Neuronal stem cell (in vitro differentiated cells): ENCODE data around the gene CLIC5.

Experiments used
- DNase-seq: peaks from one replicate; pipeline ENCODE4 v3.0.0-alpha.2; 2013; ENCODE audit warnings: low spot score
- H2AFZ ChIP-seq: one replicate; pipeline ENCODE4 v1.6.1; 2013; ENCODE audit warnings: mild to moderate bottlenecking, low read length, inconsistent platforms
- H2AK5ac ChIP-seq: 2 replicates; pipeline ENCODE4 v1.6.1; 2013; ENCODE audit warnings: low read depth, mild to moderate bottlenecking, inconsistent platforms, low read length, moderate library complexity, mixed read lengths
- H2BK120ac ChIP-seq: 2 replicates; pipeline ENCODE4 v1.6.1; 2013; ENCODE audit warnings: low read depth, mild to moderate bottlenecking, inconsistent platforms, low read length, moderate library complexity, mixed read lengths
- H2BK12ac ChIP-seq: one replicate; pipeline ENCODE4 v1.6.1; 2013; ENCODE audit warnings: low read length, inconsistent platforms
- H2BK15ac ChIP-seq: 2 replicates; pipeline ENCODE4 v1.6.1; 2013; ENCODE audit warnings: mild to moderate bottlenecking, low read length, inconsistent platforms, mixed read lengths
- H2BK5ac ChIP-seq: one replicate; pipeline ENCODE4 v1.6.1; 2013; ENCODE audit warnings: inconsistent platforms, mild to moderate bottlenecking, low read length, moderate library complexity
- H3K14ac ChIP-seq: one replicate; pipeline ENCODE4 v1.6.1; 2013; ENCODE audit warnings: low read length, inconsistent platforms
- H3K18ac ChIP-seq: 2 replicates; pipeline ENCODE4 v1.6.1; 2013; ENCODE audit warnings: low read length, inconsistent platforms
- H3K23ac ChIP-seq: 2 replicates; pipeline ENCODE4 v1.6.1; 2013; ENCODE audit warnings: low read depth, mild to moderate bottlenecking, mixed read lengths, low read length, inconsistent platforms; ENCODE audit not compliant: poor library complexity
- H3K27ac ChIP-seq: replicated peaks from 3 replicates; pipeline ENCODE4 v1.5.1; 2013; ENCODE audit warnings: low read length, inconsistent platforms
- H3K27me3 ChIP-seq, 3 experiments: 2 replicates each; pipeline ENCODE4 v1.6.1; 2013; ENCODE audit warnings: low read length in 3 of 3, mild to moderate bottlenecking in 2 of 3, inconsistent platforms in 1 of 3, low read depth in 1 of 3, mixed read lengths in 1 of 3, moderate library complexity in 1 of 3; ENCODE audit not compliant: control insufficient read depth in 3 of 3, insufficient read depth in 3 of 3
- H3K36me3 ChIP-seq, 2 donors: replicated peaks in 1 of 2; 2 replicates each; pipeline ENCODE4 v1.6.1; 2013; ENCODE audit warnings: low read length in 2 of 2; ENCODE audit not compliant: control insufficient read depth in 2 of 2, insufficient read depth in 2 of 2
- H3K4ac ChIP-seq: 2 replicates; pipeline ENCODE4 v1.6.1; 2013; ENCODE audit warnings: inconsistent platforms, mild to moderate bottlenecking, low read length, moderate library complexity
- H3K4me1 ChIP-seq, 2 donors: 1 replicate in 1 of 2; 2 replicates in 1 of 2; pipeline ENCODE4 v1.6.1; 2013; ENCODE audit warnings: low read length in 2 of 2, low read depth in 1 of 2; ENCODE audit not compliant: control insufficient read depth in 2 of 2, insufficient read depth in 1 of 2
- H3K4me2 ChIP-seq: one replicate; pipeline ENCODE4 v1.6.1; 2013; ENCODE audit warnings: mild to moderate bottlenecking, low read length, inconsistent platforms; ENCODE audit not compliant: insufficient read depth, poor library complexity, severe bottlenecking
- H3K4me3 ChIP-seq, 2 donors: 2 replicates each; pipeline ENCODE4 v1.5.1; 2013; ENCODE audit warnings: low read length in 2 of 2, mild to moderate bottlenecking in 2 of 2, inconsistent platforms in 1 of 2, moderate library complexity in 1 of 2
- H3K79me1 ChIP-seq: one replicate; pipeline ENCODE4 v1.6.1; 2013; ENCODE audit warnings: low read depth, mild to moderate bottlenecking, inconsistent platforms, low read length, moderate library complexity
- H3K9ac ChIP-seq: one replicate; pipeline ENCODE4 v1.6.1; 2013; ENCODE audit warnings: mild to moderate bottlenecking, low read depth, low read length, inconsistent platforms; ENCODE audit not compliant: poor library complexity
- H3K9me3 ChIP-seq, 2 donors: replicated peaks in 1 of 2; 2 replicates each; pipeline versions ENCODE3 to v1.6.1; 2013; ENCODE audit warnings: low read length in 2 of 2, mild to moderate bottlenecking in 2 of 2, inconsistent platforms in 1 of 2, low read depth in 1 of 2, mixed read lengths in 1 of 2, moderate library complexity in 1 of 2; ENCODE audit not compliant: control insufficient read depth in 2 of 2, insufficient read depth in 1 of 2
- H4K8ac ChIP-seq: one replicate; pipeline ENCODE4 v1.6.1; 2013; ENCODE audit warnings: low read depth, mild to moderate bottlenecking, inconsistent platforms, low read length, moderate library complexity
- H4K91ac ChIP-seq: one replicate; pipeline ENCODE4 v1.6.1; 2013; ENCODE audit warnings: low read length, low read depth, mild to moderate bottlenecking, inconsistent platforms; ENCODE audit not compliant: poor library complexity
- WGBS, 2 donors: extraction: QIAGEN DNeasy Blood & Tissue Kit; methylation state at CpG; one replicate each; pipeline ENCODE4 v1.1.7; 2013; ENCODE audit warnings: missing lambda C conversion rate in 2 of 2, mixed read lengths in 1 of 2; ENCODE audit not compliant: insufficient read length in 2 of 2, insufficient replicate concordance in 1 of 2; ENCODE audit errors: extremely low coverage in 2 of 2; 5-methylcytosine and 5-hydroxymethylcytosine counted together

The CLIC5 gene

GRCh38 chr6:46042355-46042999 lies 26.8 kb upstream of the CLIC5 start:
- no peak overlapping the region for H3K14ac ChIP-seq
- no peak overlapping the region for H2AK5ac ChIP-seq
- no peak overlapping the region for H3K27ac ChIP-seq
- no peak overlapping the region for H4K91ac ChIP-seq
- no peak overlapping the region for H2BK15ac ChIP-seq
- H3K18ac ChIP-seq = no peak overlapping the region
- no peak overlapping the region for H3K4me3 ChIP-seq
- no peak overlapping the region for H3K4me2 ChIP-seq
- H2BK12ac ChIP-seq = no peak overlapping the region
- peak; percentile 21 for DNase-seq
- H3K27me3 ChIP-seq = no peaks in the 10 kb centered on the region
- H3K4me1 ChIP-seq = no peaks in the 10 kb centered on the region
- H4K8ac ChIP-seq = no peak overlapping the region
- no CpG with 5 or more reads among the region's 5 CpGs for WGBS, 2 donors
- no peak overlapping the region for H3K23ac ChIP-seq
- no peaks in the 10 kb centered on the region for H3K9me3 ChIP-seq
- no peaks in the 10 kb centered on the region for H3K36me3 ChIP-seq
- no peak overlapping the region for H3K9ac ChIP-seq
- H2BK5ac ChIP-seq = no peak overlapping the region
- no peak overlapping the region for H2BK120ac ChIP-seq
- H2AFZ ChIP-seq = no peak overlapping the region
- no peaks in the 10 kb centered on the region for H3K79me1 ChIP-seq
- H3K4ac ChIP-seq = no peak overlapping the region

- H3K4me3 ChIP-seq = no peak overlapping the region
These were observed 24.6 kb upstream of the CLIC5 start for GRCh38 chr6:46040288-46040687.

GRCh38 chr6:46039646-46040045 lies 24.0 kb upstream of the CLIC5 start:
- Histone ChIP-seq H3K9me3 (no peaks in the 10 kb centered on the region), H2BK12ac (no peak overlapping the region), H3K18ac (no peak overlapping the region), H3K36me3 (no peaks in the 10 kb centered on the region), H3K4me2 (no peak overlapping the region), H2AK5ac (no peak overlapping the region), H3K23ac (no peak overlapping the region), H2AFZ (no peak overlapping the region), H2BK120ac (no peak overlapping the region), H2BK5ac (no peak overlapping the region), H3K14ac (no peak overlapping the region), H3K4me1 (no peaks in the 10 kb centered on the region), H3K27me3 (no peaks in the 10 kb centered on the region), H3K4me3 (no peak overlapping the region), H2BK15ac (no peak overlapping the region), H3K79me1 (no peaks in the 10 kb centered on the region), H4K91ac (no peak overlapping the region), H3K9ac (no peak overlapping the region), H4K8ac (no peak overlapping the region), H3K27ac (no peak overlapping the region), H3K4ac (no peak overlapping the region)
- DNase-seq = no peak

More at GRCh38 chr6:46040288-46040687, 24.6 kb upstream of the CLIC5 start:
- H2BK120ac ChIP-seq = no peak overlapping the region
- DNase-seq = no peak
- no peaks in the 10 kb centered on the region for H3K79me1 ChIP-seq
- no peak overlapping the region for H3K4me2 ChIP-seq
- no peak overlapping the region for H2BK15ac ChIP-seq
- H3K23ac ChIP-seq = no peak overlapping the region
- no peak overlapping the region for H2BK5ac ChIP-seq
- H2AFZ ChIP-seq = no peak overlapping the region
- no peak overlapping the region for H3K14ac ChIP-seq
- H3K9ac ChIP-seq = no peak overlapping the region
- no peak overlapping the region for H2BK12ac ChIP-seq
- no peaks in the 10 kb centered on the region for H3K27me3 ChIP-seq
- H4K8ac ChIP-seq = no peak overlapping the region
- H3K4ac ChIP-seq = no peak overlapping the region
- WGBS, 2 donors = 100% methylated on average over 4 of the region's 7 CpGs; no CpG with 5 or more reads in 1 of the 2 donors
- H3K27ac ChIP-seq = no peak overlapping the region
- no peaks in the 10 kb centered on the region for H3K4me1 ChIP-seq
- H4K91ac ChIP-seq = peak overlapping the region; percentile 68
- no peak overlapping the region for H3K18ac ChIP-seq
- H3K36me3 ChIP-seq = no peaks in the 10 kb centered on the region
- no peaks in the 10 kb centered on the region for H3K9me3 ChIP-seq
- no peak overlapping the region for H2AK5ac ChIP-seq

GRCh38 chr6:46036911-46037310 lies 21.3 kb upstream of the CLIC5 start:
- H3K79me1 ChIP-seq = no peaks in the 10 kb centered on the region
- H3K9me3 ChIP-seq = no peaks in the 10 kb centered on the region
- H4K8ac ChIP-seq = no peak overlapping the region
- H3K4ac ChIP-seq = no peak overlapping the region
- no peak overlapping the region for H2AFZ ChIP-seq
- no peak overlapping the region for H2BK15ac ChIP-seq
- no peaks in the 10 kb centered on the region for H3K36me3 ChIP-seq
- H2AK5ac ChIP-seq = no peak overlapping the region
- no peak overlapping the region for H3K9ac ChIP-seq
- no peaks in the 10 kb centered on the region for H3K27me3 ChIP-seq
- no CpG with 5 or more reads among the region's 1 CpG for WGBS, 2 donors
- no peak overlapping the region for H3K4me2 ChIP-seq
- no peak overlapping the region for H2BK5ac ChIP-seq
- no peak overlapping the region for H3K4me3 ChIP-seq
- DNase-seq = no peak
- no peak overlapping the region for H2BK120ac ChIP-seq
- no peak overlapping the region for H3K27ac ChIP-seq
- H3K4me1 ChIP-seq = no peaks in the 10 kb centered on the region
- no peak overlapping the region for H3K14ac ChIP-seq
- H2BK12ac ChIP-seq = no peak overlapping the region
- H3K23ac ChIP-seq = no peak overlapping the region
- no peak overlapping the region for H3K18ac ChIP-seq
- no peak overlapping the region for H4K91ac ChIP-seq
